ENCODE data around the gene FER1L5.

Gene FER1L5

GRCh38 chr2:96698221-96698861 lies 55.8 kb downstream of the FER1L5 start:
- no peak for DNase-seq

- no peak for DNase-seq
Observed at GRCh38 chr2:96699021-96699420, 56.5 kb downstream of the FER1L5 start.

DNA sequence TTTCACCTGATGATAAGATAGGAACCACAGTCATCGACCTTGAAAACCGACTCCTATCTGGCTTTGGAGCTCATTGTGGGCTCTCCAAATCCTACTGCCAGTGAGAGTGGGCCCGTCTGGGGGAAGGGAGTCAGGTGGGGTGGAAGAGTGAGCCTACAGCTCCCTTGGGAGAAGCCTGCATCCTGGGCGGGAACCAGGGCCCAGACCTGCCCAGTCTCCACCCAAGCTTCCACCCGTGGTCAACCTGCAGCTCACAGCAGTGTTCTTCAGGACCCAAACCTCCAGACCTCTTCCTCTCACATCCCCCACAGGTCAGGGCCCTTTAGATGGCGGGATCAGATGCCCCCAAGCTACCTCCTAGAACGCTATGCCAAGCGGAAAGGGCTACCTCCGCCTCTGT lies 57.1 kb downstream of the FER1L5 start:
- no peak for DNase-seq

- no peak for DNase-seq
Observed at GRCh38 chr2:96700086-96700485, 57.5 kb downstream of the FER1L5 start.

DNA sequence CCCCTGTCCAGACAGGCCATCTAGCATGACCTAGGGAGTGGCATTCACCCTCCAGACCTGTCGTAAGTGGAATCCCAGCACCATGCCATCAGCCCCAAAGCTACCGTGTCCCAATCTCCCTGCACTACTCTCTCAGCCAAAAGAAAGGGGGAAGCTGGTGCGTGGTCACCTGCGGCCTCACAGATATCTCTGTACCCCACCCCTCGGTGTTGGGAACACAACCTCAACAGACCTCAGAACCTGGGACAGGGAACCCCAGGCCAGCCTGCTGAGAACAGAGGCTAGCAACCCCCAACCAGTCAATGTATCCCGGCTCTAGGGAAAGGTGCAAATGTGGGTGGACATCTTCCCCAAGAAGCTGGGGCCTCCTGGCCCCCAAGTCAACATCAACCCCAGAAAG lies 59.1 kb downstream of the FER1L5 start:
- no peak for DNase-seq

DNA sequence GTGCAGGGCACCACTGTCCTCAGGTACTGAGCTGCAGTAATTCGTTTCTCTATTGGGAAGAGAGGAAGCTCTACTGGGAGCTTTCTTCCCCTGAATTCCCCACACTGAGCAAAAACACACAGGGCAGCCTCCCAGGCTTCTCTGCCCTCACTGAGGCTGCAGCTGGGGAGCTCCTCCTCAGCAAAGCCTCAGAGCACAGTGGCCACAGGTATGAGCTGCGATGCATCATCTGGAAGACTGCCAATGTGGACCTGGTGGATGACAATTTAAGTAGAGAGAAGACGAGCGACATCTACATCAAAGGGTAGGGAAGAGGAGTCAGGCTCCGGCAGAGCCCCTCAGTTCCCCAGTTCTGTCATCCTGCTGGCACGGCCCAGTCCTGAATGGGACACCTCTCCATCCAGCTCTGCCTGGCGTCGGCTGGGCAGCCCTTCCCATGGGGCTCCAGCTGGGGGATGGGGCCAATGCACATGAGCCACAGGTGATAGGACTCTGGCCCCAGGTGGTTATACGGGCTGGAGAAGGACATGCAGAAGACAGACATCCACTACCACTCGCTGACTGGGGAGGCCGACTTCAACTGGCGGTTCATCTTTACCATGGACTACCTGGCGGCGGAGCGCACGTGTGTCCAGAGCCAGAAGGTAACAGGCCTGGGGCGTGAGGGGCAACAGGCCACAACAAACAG lies 59.7 kb downstream of the FER1L5 start:
- DNase-seq: no peak

DNA sequence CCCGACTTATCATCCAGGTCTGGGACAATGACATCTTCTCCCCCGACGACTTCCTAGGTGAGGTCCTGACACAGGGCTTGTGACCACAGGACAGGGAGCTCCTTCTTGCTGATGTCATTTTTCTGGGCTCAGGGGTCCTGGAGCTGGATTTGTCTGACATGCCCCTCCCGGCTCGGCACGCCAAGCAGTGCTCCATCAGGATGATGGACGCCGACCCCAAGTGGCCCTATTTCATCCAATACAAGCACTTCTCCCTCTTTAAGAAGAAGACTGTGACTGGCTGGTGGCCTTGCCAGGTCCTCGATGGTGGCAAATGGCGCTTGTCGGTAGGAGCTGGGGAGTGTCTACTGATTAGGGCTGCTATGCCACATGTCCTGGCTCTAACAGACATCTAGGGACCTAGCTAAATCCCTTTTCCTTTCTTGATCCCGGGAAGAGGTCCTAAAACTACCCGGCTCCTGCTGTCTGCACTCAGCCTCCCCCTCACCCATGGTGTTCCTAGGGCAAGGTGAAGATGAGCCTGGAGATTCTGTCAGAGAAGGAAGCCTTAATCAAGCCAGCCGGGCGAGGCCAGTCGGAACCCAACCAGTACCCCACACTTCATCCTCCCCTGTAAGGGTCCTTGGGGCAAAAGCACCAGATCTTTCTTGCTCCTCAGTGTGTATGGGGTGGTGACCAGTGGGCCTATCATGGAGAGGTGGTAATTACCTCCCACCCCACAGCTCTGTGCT lies 60.6 kb downstream of the FER1L5 start:
- DNase-seq: no peak

GRCh38 chr2:96710985-96711384 lies 68.4 kb downstream of the FER1L5 start:
- no peak for DNase-seq

GRCh38 chr2:96715658-96716057 lies 73.1 kb downstream of the FER1L5 start:
- no peak for DNase-seq

DNA sequence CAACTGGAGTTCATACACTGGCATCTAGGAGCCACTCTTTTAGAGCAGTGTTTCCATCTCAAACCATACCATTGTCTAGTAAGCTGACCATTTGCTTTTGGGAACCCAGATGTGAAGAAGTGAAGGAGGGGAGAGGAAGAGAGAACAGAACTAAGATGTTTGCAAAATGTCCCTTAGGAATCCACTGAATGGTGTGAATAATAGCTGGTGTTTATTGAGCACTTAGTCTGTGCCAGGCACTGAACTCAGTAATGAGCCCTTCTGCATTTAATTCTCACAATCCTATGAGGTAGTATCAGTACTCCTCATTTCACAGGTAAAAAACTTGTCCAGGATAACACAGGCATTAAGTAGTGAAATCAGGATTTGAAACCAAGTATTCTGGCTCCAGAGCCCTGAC lies 73.8 kb downstream of the FER1L5 start:
- no peak for DNase-seq

GRCh38 chr2:96726131-96726530 lies 83.6 kb downstream of the FER1L5 start:
- no peak for DNase-seq

GRCh38 chr2:96727431-96727830 lies 84.9 kb downstream of the FER1L5 start:
- no peak for DNase-seq

GRCh38 chr2:96729748-96730147 lies 87.2 kb downstream of the FER1L5 start:
- no peak for DNase-seq

- no peak for DNase-seq
Observed at GRCh38 chr2:96730212-96730611, 87.6 kb downstream of the FER1L5 start.

- DNase-seq: no peak
Observed at GRCh38 chr2:96733931-96734330, 91.4 kb downstream of the FER1L5 start.

- DNase-seq: no peak
Observed at GRCh38 chr2:96734880-96735583, 92.5 kb downstream of the FER1L5 start.

DNA sequence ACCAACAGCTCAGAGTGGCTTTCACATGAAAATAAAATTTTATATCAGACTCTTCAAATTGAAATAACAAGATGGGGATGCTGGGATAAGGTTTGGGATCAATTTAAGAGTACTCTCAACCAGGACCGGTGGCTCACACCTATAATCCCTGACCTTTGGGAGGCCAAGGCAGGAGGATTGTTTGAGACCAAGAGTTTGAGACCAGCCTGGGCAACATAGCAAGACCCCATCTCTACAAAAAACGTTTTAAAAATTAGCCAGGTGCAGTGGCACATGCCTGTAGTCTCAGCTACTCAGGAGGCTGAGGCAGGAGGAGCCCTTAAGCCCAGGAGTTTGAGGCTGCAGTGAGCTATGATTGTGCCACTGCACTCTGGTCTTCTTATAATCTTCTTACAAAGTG lies 94.7 kb downstream of the FER1L5 start:
- DNase-seq: no peak

DNA sequence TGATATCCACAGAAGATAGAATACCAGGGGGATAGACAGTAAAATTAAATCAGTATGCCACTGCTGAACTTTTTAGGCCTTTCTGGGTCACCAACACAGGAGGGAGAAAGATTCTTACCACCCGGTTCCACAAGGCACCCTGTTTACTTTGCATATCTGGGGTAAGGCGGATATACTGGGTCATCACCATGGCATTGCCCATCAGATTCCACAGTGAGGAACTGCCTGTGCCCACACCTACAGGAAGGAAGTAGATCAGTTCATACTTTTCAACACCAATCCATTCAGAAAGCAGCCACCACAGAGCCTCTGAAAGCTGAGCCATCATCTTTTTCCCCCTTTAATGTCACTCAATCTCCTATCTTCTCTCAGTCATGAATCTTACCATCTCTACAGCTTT lies 95.3 kb downstream of the FER1L5 start:
- no peak for DNase-seq

DNA sequence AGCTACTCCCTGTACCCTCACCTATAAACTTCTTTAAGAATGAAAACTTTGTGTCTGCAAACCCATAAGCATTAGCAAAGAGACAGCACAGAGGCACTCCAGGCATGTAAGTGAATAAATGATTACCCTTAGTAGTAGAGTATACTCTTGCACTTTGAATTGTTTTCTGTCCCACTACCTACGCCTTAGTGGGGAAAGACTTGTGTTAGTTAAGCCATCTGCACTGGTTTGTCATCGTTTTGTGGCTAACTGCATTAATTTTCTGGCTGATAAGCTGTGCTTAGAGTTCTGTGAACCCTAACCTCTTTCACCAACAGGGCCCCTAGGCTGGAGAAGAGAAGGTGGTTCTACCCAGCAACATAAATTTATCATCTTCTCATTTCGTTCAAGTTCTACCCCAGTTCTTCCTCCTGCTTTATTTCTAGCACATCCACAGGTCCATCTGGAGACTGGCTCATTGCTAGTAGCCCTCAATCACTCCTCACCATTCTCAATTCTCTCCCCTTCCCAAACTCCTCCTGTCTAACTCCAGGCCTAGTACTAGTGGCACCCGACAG lies 96.6 kb downstream of the FER1L5 start:
- DNase-seq: no peak

DNA sequence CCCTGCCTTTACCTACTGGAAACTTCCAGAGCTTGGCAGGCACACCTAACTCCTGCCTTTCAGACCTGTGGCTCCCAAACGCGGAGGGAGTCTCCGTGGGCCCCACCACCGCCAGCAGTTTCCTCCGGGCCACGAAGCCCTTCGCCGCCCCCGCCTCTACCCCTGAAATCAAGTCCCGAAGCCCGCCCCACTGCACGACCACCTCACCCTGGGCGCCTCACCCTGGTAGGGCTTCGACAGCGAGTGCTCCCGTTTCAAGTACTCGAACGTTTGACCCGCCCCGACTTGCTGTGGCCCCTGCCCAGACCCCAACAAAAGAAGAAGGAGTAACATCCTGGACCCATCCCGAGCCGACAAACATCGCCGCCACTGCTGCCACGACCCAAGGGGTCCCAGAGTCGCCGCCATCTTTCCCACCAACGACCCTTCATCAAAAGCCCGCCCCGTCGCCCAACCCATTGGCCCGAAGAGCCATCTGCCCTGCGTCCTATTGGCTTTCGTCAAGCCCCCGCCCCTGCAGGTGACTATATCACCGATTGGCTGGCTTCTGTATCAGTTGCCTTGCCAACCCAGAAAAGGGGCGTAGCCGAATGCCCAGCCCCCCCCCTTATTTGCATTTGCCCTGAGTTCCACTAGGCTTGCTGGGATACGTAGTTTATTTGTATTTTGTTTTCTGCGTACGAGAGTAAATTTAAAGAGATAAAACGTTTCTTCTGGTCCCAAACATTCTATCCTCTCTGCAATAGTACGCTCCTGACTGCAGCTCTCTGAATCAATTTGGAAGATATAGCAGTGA lies 97.3 kb downstream of the FER1L5 start, which contains the start of gene LMAN2L:
TSS of gene LMAN2L (minus strand) at position 432 of the 796 bp plus-strand sequence. CDS start at position 408, 24 bp downstream.
- peak; percentile 97 for DNase-seq

GRCh38 chr2:96747061-96747617 lies 104.6 kb downstream of the FER1L5 start:
- no peak for DNase-seq

GRCh38 chr2:96751800-96752199 lies 109.2 kb downstream of the FER1L5 start:
- no peak for DNase-seq
